Heart left ventricle (tissue), 16 donors: Measurements from ENCODE around the gene OSMR. TPM values are rescaled to one million over a fixed set of nuclear protein-coding genes. Genes with fewer than 3 reads are reported as not detected.

ENCODE experiments used
- ATAC-seq, 4 donors: fragments of 200-7000 bp; cut with Tn5 transposase; one replicate each; pipeline ENCODE4 v1.9.1; 2020 to 2022; ENCODE audit warnings: moderate library complexity in 4 of 4, mild to moderate bottlenecking in 3 of 4, moderate number of reproducible peaks in 1 of 4
- DNase-seq, 5 donors: peaks; one replicate each; pipeline ENCODE4 v3.0.0-alpha.2; 2020
- H3K27ac ChIP-seq, 12 donors: fragments of 200-600 bp; sonication (generic) in 4 of 12; one replicate each; pipeline versions ENCODE4 v1.5.0 to v1.8.0; 2016 to 2022; ENCODE audit warnings: mild to moderate bottlenecking in 2 of 12
- H3K27me3 ChIP-seq, 9 donors: fragments of 200-600 bp; sonication (generic) in 2 of 9; one replicate each; pipeline versions ENCODE4 v1.5.1 to v1.8.0; 2016 to 2022; ENCODE audit warnings: mild to moderate bottlenecking in 3 of 9
- H3K36me3 ChIP-seq, 9 donors: fragments of 200-600 bp; sonication (generic) in 2 of 9; one replicate each; pipeline versions ENCODE4 v1.5.0 to v1.8.0; 2018 to 2022; ENCODE audit warnings: mild to moderate bottlenecking in 2 of 9
- H3K4me1 ChIP-seq, 12 donors: fragments of 200-600 bp; sonication (generic) in 4 of 12; one replicate each; pipeline versions ENCODE4 v1.5.0 to v1.8.0; 2016 to 2022; ENCODE audit warnings: mild to moderate bottlenecking in 3 of 12
- H3K4me3 ChIP-seq, 12 donors: fragments of 200-600 bp; sonication (generic) in 4 of 12; one replicate each; pipeline versions ENCODE4 v1.5.0 to v1.8.0; 2017 to 2022; ENCODE audit warnings: mild to moderate bottlenecking in 9 of 12, moderate library complexity in 4 of 12
- H3K9me3 ChIP-seq, 12 donors: fragments of 200-600 bp; sonication (generic) in 4 of 12; one replicate each; pipeline versions ENCODE4 v1.5.0 to v1.8.0; 2016 to 2022; ENCODE audit warnings: mild to moderate bottlenecking in 1 of 12
- POLR2A ChIP-seq, 2 donors: fragments of 450-650 bp; IDR thresholded peaks; one replicate each; pipeline ENCODE4 v1.6.1; 2017; ENCODE audit warnings: antibody characterized with exemption in 2 of 2, mild to moderate bottlenecking in 2 of 2, moderate library complexity in 2 of 2
- WGBS, 4 donors: extraction: QIAGEN DNeasy Blood & Tissue Kit in 2 of 4; methylation state at CpG; one replicate each; pipeline versions ENCODE4 v1.1.5 to v1.1.7; 2013 to 2018; 5-methylcytosine and 5-hydroxymethylcytosine counted together
- intact Hi-C, 10 donors: fragments of 100-400 bp; cut with DNase I; formaldehyde crosslinking; loops; one replicate each; pipeline versions ENCODE4 v1.11.1 to v1.14.2; 2022
- polyA plus RNA-seq, 2 donors: library from polyadenylated mRNA; stranded (reverse); fragments of 200-250 nt; gene quantifications; one replicate each; pipeline ENCODE4 v1.2.3, GENCODE V29; 2013
- total RNA-seq, 9 donors: library from RNA; depleted of rRNA in 2 of 9; stranded (reverse); fragments of >200 nt in 2 of 9; fragmentation: NEBNext Ultra II Directional in 3 of 9; extraction: Animal tissue kit (Norgen Biotek cat#: 25700) in 3 of 9; gene quantifications; one replicate each; pipeline versions ENCODE4 v1.1.0 to v1.2.4, GENCODE V29; 2016 to 2023
- TF ChIP-seq, protein P1 (sequence below), 12 donors: fragments of 200-600 bp; sonication (generic) in 4 of 12; IDR thresholded peaks; one replicate each; pipeline versions ENCODE4 v1.5.0 to v1.8.0; 2018 to 2022; ENCODE audit warnings: antibody characterized with exemption in 12 of 12, mild to moderate bottlenecking in 5 of 12
- donor health status: ischemic (EF 13 %, LVEDD 7.1; RV severe dilation, severe dysfunction).
- donor health status: healthy with polysubstance abuse.
- donor health status: DM: no; HTN: yes; CAD: no.
- donor health status: DM: no; HTN: no; CAD: no.
- donor health status: ischemic (EF 25% LVEDD 6.9; RV normal size, moderate dysfunction).
- donor health status: ischemic (EF 25% LVEDD 5.7; RV mildly dilated, moderate dysfunction).
- donor health status: healthy.
- donor health status: DM: yes; HTN: yes; CAD: no.
- donor health status: ischemic (EF 35%, LVEDD 5.7; RV mildly dilated, moderate dysfunction).
- donor health status: nonischemic (EF 11% LVEDD 7.7; RV severe dilation, severe dysfunction).
- donor health status: DM: yes; HTN: yes; CAD: no.
- donor health status: PGD.
- donor health status: ischemic (EF 29% LVEDD 5.4; RV normal size, mild dysfunction).
- donor health status: nonischemic (EF 23%, LVEDD 6.1; RV moderate dilation, normal function).

The OSMR gene
- total and polyA plus RNA-seq, 11 donors, result 4.2 to 39.2 (median 12.0) TPM

DNA sequence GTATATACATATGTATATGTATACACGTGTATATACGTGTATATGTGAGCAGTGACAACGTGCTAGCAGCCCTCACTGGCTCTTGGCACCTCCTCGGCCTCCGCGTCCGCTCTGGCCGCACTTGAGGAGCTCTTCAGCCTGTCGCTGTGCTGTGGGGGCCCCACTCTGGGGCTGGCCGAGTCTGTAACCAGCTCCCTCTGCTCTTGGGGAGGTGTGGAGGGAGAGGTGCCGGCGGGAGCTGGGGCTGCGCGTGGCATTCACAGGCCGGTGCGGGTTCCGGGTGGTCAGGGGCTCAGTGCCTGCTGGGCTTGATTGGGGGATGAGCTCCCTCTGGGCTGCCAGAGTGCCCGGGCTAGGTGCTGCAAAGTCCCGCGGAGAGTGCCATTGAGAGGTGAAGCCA is 24.1 kb upstream of the OSMR start:
- WGBS, 4 donors, result 96 to 98% (median 97%) methylated on average over 20 of the region's 20 CpGs
- intact Hi-C loops, result no loop called here
- DNase-seq, result no peak

DNA sequence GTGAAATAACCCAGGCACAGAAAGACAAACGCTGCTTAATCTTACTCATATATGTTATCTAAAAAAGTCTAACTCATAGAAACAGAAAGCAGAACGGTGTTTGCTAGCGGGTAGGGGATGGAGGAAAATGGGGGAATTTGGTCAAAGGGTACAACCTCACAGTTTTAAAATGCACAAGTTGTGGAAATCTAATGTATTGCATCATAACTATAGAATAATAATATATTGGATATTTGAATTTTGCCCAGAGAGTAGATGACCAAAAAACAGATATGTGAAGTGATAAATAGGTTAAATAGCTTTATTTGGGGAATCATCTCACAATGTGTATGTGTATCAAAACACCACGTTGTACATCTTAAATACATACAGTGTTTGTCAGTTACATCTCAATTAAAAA is 22.3 kb upstream of the OSMR start:
- Histone ChIP-seq H3K27me3 (no peaks in the 10 kb centered on the region), H3K4me3 (no peak overlapping the region), H3K9me3 (peaks cover 0 to 4% (median 0%) of the 10 kb centered on the region in 12 donors), H3K4me1 (no peaks in the 10 kb centered on the region), H3K36me3 (peaks cover 0 to 12% (median 0%) of the 10 kb centered on the region in 9 donors), H3K27ac (no peak overlapping the region)
- ATAC-seq (no peak), DNase-seq (no peak)
- WGBS, 4 donors, result 82 to 88% (median 85%) methylated on average over 4 of the region's 4 CpGs
- intact Hi-C loops, result no loop called here
- TF ChIP-seq, protein P1, sequence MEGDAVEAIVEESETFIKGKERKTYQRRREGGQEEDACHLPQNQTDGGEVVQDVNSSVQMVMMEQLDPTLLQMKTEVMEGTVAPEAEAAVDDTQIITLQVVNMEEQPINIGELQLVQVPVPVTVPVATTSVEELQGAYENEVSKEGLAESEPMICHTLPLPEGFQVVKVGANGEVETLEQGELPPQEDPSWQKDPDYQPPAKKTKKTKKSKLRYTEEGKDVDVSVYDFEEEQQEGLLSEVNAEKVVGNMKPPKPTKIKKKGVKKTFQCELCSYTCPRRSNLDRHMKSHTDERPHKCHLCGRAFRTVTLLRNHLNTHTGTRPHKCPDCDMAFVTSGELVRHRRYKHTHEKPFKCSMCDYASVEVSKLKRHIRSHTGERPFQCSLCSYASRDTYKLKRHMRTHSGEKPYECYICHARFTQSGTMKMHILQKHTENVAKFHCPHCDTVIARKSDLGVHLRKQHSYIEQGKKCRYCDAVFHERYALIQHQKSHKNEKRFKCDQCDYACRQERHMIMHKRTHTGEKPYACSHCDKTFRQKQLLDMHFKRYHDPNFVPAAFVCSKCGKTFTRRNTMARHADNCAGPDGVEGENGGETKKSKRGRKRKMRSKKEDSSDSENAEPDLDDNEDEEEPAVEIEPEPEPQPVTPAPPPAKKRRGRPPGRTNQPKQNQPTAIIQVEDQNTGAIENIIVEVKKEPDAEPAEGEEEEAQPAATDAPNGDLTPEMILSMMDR (IDR thresholded peaks at IDR 0.05), result no peak
- no peak for TF ChIP-seq POLR2A (IDR thresholded peaks at IDR 0.05)

More for the DNA sequence above, 24.1 kb upstream of the OSMR start:
- Histone ChIP-seq H3K27me3 (no peaks in the 10 kb centered on the region), H3K27ac (no peak overlapping the region), H3K4me1 (no peaks in the 10 kb centered on the region), H3K36me3 (peaks cover 0 to 12% (median 0%) of the 10 kb centered on the region in 9 donors), H3K9me3 (peaks cover 0 to 4% (median 0%) of the 10 kb centered on the region in 12 donors), H3K4me3 (no peak overlapping the region)
- ATAC-seq, result no peak
- TF ChIP-seq POLR2A (IDR thresholded peaks at IDR 0.05), result no peak
- TF ChIP-seq, protein P1 (IDR thresholded peaks at IDR 0.05), result no peak

DNA sequence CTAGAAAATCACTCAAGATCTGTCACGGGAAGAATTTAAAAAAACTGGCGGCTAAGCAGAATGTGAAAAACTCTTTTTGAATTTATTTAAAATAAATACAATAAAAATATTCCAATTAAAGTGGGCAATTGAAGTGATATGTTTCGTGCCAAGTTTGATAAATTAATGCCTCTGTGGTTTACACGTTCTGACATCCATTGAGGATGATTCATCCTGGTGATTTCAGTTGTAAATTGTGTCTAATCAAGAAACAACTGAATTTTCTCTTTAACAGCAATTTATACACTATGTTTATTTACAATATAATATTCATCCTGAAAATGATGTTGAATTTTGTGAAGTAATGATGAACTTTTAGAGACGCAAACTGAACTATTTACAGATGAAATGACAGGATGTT is 21.0 kb upstream of the OSMR start:
- TF ChIP-seq, protein P1 (IDR thresholded peaks at IDR 0.05), result no peak
- TF ChIP-seq POLR2A (IDR thresholded peaks at IDR 0.05), result no peak
- Histone ChIP-seq H3K27me3 (no peaks in the 10 kb centered on the region), H3K4me3 (no peak overlapping the region), H3K4me1 (no peaks in the 10 kb centered on the region), H3K9me3 (peaks cover 0 to 4% (median 0%) of the 10 kb centered on the region in 12 donors), H3K36me3 (peaks cover 0 to 12% (median 0%) of the 10 kb centered on the region in 9 donors), H3K27ac (no peak overlapping the region)
- WGBS, 4 donors, result 88 to 94% (median 92%) methylated on average over 5 of the region's 5 CpGs
- ATAC-seq (no peak), DNase-seq (no peak)
- intact Hi-C loops, result loop anchor here in 1 of 10 donors (5.0 kb wide), 1 partner anchor 92 kb away; no protein-coding TSS in a partner anchor

DNA sequence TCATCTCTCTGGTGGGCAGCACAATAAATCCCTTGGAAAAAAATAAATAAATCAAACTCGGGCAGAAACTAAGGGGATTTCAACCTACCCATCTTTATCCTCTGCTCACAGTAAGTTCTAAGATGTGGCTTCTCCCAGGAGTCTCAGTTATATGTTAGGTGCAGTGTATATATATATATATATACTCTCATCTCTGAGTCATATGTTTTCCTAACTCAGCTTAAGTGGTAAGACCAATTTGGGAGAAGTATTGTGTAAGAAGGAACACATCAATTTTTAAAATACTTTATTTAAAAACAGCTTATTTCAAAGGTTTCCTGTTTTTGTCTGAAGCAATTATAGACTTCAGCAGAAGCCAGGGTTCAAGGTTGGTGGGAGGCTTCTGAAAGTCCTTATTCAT is 20.3 kb upstream of the OSMR start:
- TF ChIP-seq, protein P1 (IDR thresholded peaks at IDR 0.05), result no peak
- TF ChIP-seq POLR2A (IDR thresholded peaks at IDR 0.05), result no peak
- Histone ChIP-seq H3K27me3 (no peaks in the 10 kb centered on the region), H3K4me1 (no peaks in the 10 kb centered on the region), H3K27ac (no peak overlapping the region), H3K36me3 (peaks cover 0 to 12% (median 0%) of the 10 kb centered on the region in 9 donors), H3K4me3 (no peak overlapping the region), H3K9me3 (peaks cover 0 to 4% (median 0%) of the 10 kb centered on the region in 12 donors)
- intact Hi-C loops, result loop anchor here in 1 of 10 donors (5.0 kb wide), 1 partner anchor 92 kb away; no protein-coding TSS in a partner anchor
- WGBS, 4 donors, result 56 to 80% (median 60%) methylated on average over 1 of the region's 1 CpG
- ATAC-seq (no peak), DNase-seq (no peak)
